IMR-90 (cell line): Measurements from ENCODE around the gene ZSWIM8. TPM values are rescaled to one million over a fixed set of nuclear protein-coding genes. Genes with fewer than 3 reads are reported as not detected.
"Not testable (repeated sequence)": the region's sequence is repeated elsewhere in the genome, so short reads cannot be mapped to it uniquely, and the experiment has no call there.

Experiments
- ATAC-seq: fragments of 200-7000 bp; cut with Tn5 transposase; 2 replicates; pipeline ENCODE4 v1.9.1; 2020; ENCODE audit warnings: low read depth, mild to moderate bottlenecking, moderate library complexity
- BruUV-seq: library from RNA; stranded (reverse); fragments of 400-500 nt; replicated peaks from 2 replicates; lab custom pipeline; 2021; lab: Mats Ljungman, UMichigan
- CTCF ChIA-PET: fragments of 300-600 bp; formaldehyde crosslinking; extraction: SDS; loops from one replicate; lab custom pipeline; 2021; ENCODE audit warnings: antibody characterized with exemption; lab: Yijun Ruan, JAX
- POLR2A ChIA-PET: fragments of 300-600 bp; sonication (Branson Sonifier 250); formaldehyde crosslinking; loops from one replicate; lab custom pipeline; 2022; ENCODE audit warnings: antibody characterized with exemption; ENCODE audit not compliant: unreplicated experiment; lab: Charles Lee
- DNase-seq: peaks from one replicate; pipeline ENCODE4 v3.0.0; 2013
- H2AFZ ChIP-seq: replicated peaks from 2 replicates; pipeline ENCODE3; 2013; ENCODE audit warnings: low read length, mild to moderate bottlenecking; ENCODE audit not compliant: poor library complexity
- H2AK5ac ChIP-seq: 2 replicates; pipeline ENCODE4 v1.6.1; 2013; ENCODE audit warnings: low read depth, low read length, inconsistent platforms
- H2AK9ac ChIP-seq: replicated peaks from 2 replicates; pipeline ENCODE3; 2013; ENCODE audit warnings: mild to moderate bottlenecking, low read depth, low read length, moderate library complexity; ENCODE audit not compliant: poor library complexity
- H2BK120ac ChIP-seq: 2 replicates; pipeline ENCODE4 v1.6.1; 2013; ENCODE audit warnings: low read depth, low read length, inconsistent platforms
- H2BK15ac ChIP-seq: 3 replicates; pipeline ENCODE4 v1.6.1; 2013; ENCODE audit warnings: low read depth, low read length, inconsistent platforms
- H2BK20ac ChIP-seq: 2 replicates; pipeline ENCODE4 v1.6.1; 2013; ENCODE audit warnings: low read depth, mild to moderate bottlenecking, inconsistent platforms, low read length, moderate library complexity
- H2BK5ac ChIP-seq: 2 replicates; pipeline ENCODE4 v1.6.1; 2013; ENCODE audit warnings: mild to moderate bottlenecking, low read depth, low read length, inconsistent platforms; ENCODE audit not compliant: poor library complexity, severe bottlenecking
- H3K14ac ChIP-seq: replicated peaks from 2 replicates; pipeline ENCODE4 v1.6.1; 2013; ENCODE audit warnings: low read depth, low read length, inconsistent platforms
- H3K18ac ChIP-seq: 2 replicates; pipeline ENCODE4 v1.6.1; 2013; ENCODE audit warnings: low read depth, low read length, control low read depth
- H3K23ac ChIP-seq: 2 replicates; pipeline ENCODE4 v1.6.1; 2013; ENCODE audit warnings: low read depth, low read length, inconsistent platforms
- H3K27ac ChIP-seq: 2 replicates; pipeline ENCODE4 v1.5.1; 2013; ENCODE audit warnings: mild to moderate bottlenecking, control low read depth, low read length; ENCODE audit not compliant: insufficient read depth
- H3K27me3 ChIP-seq: 2 replicates; pipeline ENCODE4 v1.6.1; 2013; ENCODE audit warnings: low read length; ENCODE audit not compliant: control insufficient read depth, insufficient read depth
- H3K36me3 ChIP-seq: 2 replicates; pipeline ENCODE4 v1.6.1; 2013; ENCODE audit warnings: low read length, mixed read lengths; ENCODE audit not compliant: control insufficient read depth, insufficient read depth
- H3K4ac ChIP-seq: 2 replicates; pipeline ENCODE4 v1.6.1; 2013; ENCODE audit warnings: low read depth, low read length, inconsistent platforms
- H3K4me1 ChIP-seq: 2 replicates; pipeline ENCODE4 v1.6.1; 2013; ENCODE audit warnings: low read length, mixed read lengths; ENCODE audit not compliant: control insufficient read depth, insufficient read depth
- H3K4me2 ChIP-seq: 2 replicates; pipeline ENCODE4 v1.6.1; 2013; ENCODE audit warnings: low read depth, mild to moderate bottlenecking, control low read depth, low read length, moderate library complexity
- H3K4me3 ChIP-seq: 2 replicates; pipeline ENCODE4 v1.5.1; 2013; ENCODE audit warnings: low read depth, mild to moderate bottlenecking, control low read depth, low read length, moderate library complexity; ENCODE audit not compliant: insufficient read depth
- H3K56ac ChIP-seq: 2 replicates; pipeline ENCODE4 v1.6.1; 2013; ENCODE audit warnings: low read length, inconsistent platforms; ENCODE audit not compliant: insufficient read depth; ENCODE audit errors: extremely low read depth
- H3K79me1 ChIP-seq, 2 experiments: 2 replicates each; pipeline ENCODE4 v1.6.1; 2013; ENCODE audit warnings: low read length in 2 of 2, inconsistent platforms in 1 of 2, low read depth in 1 of 2
- H3K9ac ChIP-seq: 2 replicates; pipeline ENCODE4 v1.6.1; 2013; ENCODE audit warnings: low read depth, low read length, control low read depth
- H3K9me1 ChIP-seq: 2 replicates; pipeline ENCODE4 v1.6.1; 2013; ENCODE audit warnings: low read length, inconsistent platforms; ENCODE audit not compliant: insufficient read depth
- H3K9me3 ChIP-seq: 2 replicates; pipeline ENCODE4 v1.6.1; 2013; ENCODE audit warnings: low read length; ENCODE audit not compliant: control insufficient read depth, insufficient read depth
- H4K20me1 ChIP-seq: 2 replicates; pipeline ENCODE4 v1.6.1; 2013; ENCODE audit warnings: low read length, inconsistent platforms; ENCODE audit not compliant: insufficient read depth
- H4K5ac ChIP-seq: 2 replicates; pipeline ENCODE4 v1.6.1; 2013; ENCODE audit warnings: mild to moderate bottlenecking, low read depth, low read length, control low read depth
- H4K8ac ChIP-seq, 2 experiments: 2 replicates each; pipeline ENCODE4 v1.6.1; 2013; ENCODE audit warnings: low read depth in 2 of 2, low read length in 2 of 2, control low read depth in 1 of 2, inconsistent platforms in 1 of 2
- H4K91ac ChIP-seq: 2 replicates; pipeline ENCODE4 v1.6.1; 2013; ENCODE audit warnings: low read depth, low read length, inconsistent platforms; ENCODE audit not compliant: insufficient read depth
- WGBS, 2 experiments: methylation state at CpG; one replicate each; pipeline versions ENCODE4 v1.1.5 to v1.1.7; 2013; ENCODE audit warnings: missing lambda C conversion rate in 2 of 2; ENCODE audit not compliant: insufficient read length in 1 of 2; ENCODE audit errors: extremely low coverage in 2 of 2; 5-methylcytosine and 5-hydroxymethylcytosine counted together
- dilution Hi-C: fragments of 300-500 bp; cut with HindIII; formaldehyde crosslinking; loops from one replicate; pipeline ENCODE4 v1.14.3; 2018; ENCODE audit warnings: low sequenced_read_pairs; ENCODE audit not compliant: unreplicated experiment
- in situ Hi-C: fragments of 300-500 bp; cut with MboI; formaldehyde crosslinking; loops from 3 replicates; pipeline ENCODE4 v1.14.3; 2019; ENCODE audit warnings: low sequenced_read_pairs, inconsistent platforms, mixed read lengths
- intact Hi-C: fragments of 100-400 bp; cut with micrococcal nuclease; formaldehyde crosslinking; loops from 2 replicates; pipeline ENCODE4 v1.10.0; 2022
- polyA plus RNA-seq, 3 experiments: library from polyadenylated mRNA; depleted of rRNA; stranded (reverse); fragments of >200 nt; gene quantifications; 2 replicates each; pipeline ENCODE4 v1.2.3, GENCODE V29; 2012; ENCODE audit warnings: low replicate concordance in 1 of 3
- total RNA-seq: library from RNA; depleted of rRNA; stranded (reverse); fragments of >200 nt; gene quantifications from 2 replicates; pipeline ENCODE4 v1.2.3, GENCODE V29; 2012

Gene ZSWIM8
- total and polyA plus RNA-seq, 2 of the 4 experiments (the other 2 are of a cell fraction): 16.8 to 103 TPM

DNA sequence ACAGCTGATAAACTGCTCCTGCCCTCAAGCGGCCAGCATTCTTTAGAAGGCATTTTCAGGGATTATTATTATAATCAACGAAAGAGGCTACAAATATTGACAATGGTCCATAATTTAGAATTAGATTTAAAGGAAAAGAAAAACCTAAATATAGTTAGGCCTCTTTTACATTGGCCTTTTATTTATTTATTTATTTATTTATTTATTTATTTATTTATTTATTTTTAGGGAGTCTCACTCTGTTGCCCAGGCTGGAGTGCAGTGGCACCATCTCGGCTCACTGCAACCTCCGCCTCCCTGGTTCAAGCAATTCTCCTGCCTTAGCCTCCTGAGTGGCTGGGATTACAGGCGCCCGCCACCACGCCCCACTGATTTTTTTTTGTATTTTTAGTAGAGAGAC, 43.7 kb downstream of the ZSWIM8 start:
- H4K8ac ChIP-seq, DNase-seq, H2BK5ac ChIP-seq, H3K4ac ChIP-seq, H3K27ac ChIP-seq, H3K4me2 ChIP-seq, CTCF ChIA-PET, H3K23ac ChIP-seq, H2BK15ac ChIP-seq, H3K18ac ChIP-seq, H3K79me1 ChIP-seq, ATAC-seq, H3K14ac ChIP-seq, H2BK120ac ChIP-seq, H3K9me3 ChIP-seq, H4K91ac ChIP-seq, H3K27me3 ChIP-seq, H2BK20ac ChIP-seq, H3K4me1 ChIP-seq, dilution Hi-C loops, H3K9ac ChIP-seq, BruUV-seq, POLR2A ChIA-PET, H2AFZ ChIP-seq, H3K4me3 ChIP-seq, H2AK9ac ChIP-seq, intact Hi-C loops, H2AK5ac ChIP-seq, H4K20me1 ChIP-seq, H3K56ac ChIP-seq, H4K5ac ChIP-seq, in situ Hi-C loops: not testable (repeated sequence)
- Histone ChIP-seq H3K36me3 (peaks cover 17% of the 10 kb centered on the region), H3K9me1 (peaks cover 12% of the 10 kb centered on the region; the same call in 1 of the 2 replicates)
- no CpG with 5 or more reads among the region's 7 CpGs for WGBS, 2 experiments
